Endothelial cell of umbilical vein (primary cell): Measurements from ENCODE around the gene MOB1A. TPM values are rescaled to one million over a fixed set of nuclear protein-coding genes. Genes with fewer than 3 reads are reported as not detected.

Experiments
- BruUV-seq: library from RNA; stranded (reverse); fragments of 400-500 nt; replicated peaks from 2 replicates; lab custom pipeline; 2021; lab: Mats Ljungman, UMichigan
- CTCF ChIA-PET: fragments of 300-600, 350-600 bp; sonication (Branson Sonifier 250); formaldehyde crosslinking; loops from one replicate; lab custom pipeline; 2021; ENCODE audit warnings: antibody characterized with exemption, inconsistent platforms; lab: Charles Lee
- POLR2A ChIA-PET: fragments of 300-600, 350-600 bp; sonication (Branson Sonifier 250); formaldehyde crosslinking; loops from one replicate; lab custom pipeline; 2021; ENCODE audit warnings: antibody characterized with exemption, inconsistent platforms; lab: Charles Lee
- DNase-seq: peaks from one replicate; pipeline ENCODE4 v3.0.0-alpha.2; 2011; ENCODE audit warnings: low read depth, low spot score
- FAIRE-seq: peaks from 2 replicates; lab custom pipeline; 2011; peaks lifted over from hg19 to GRCh38; lab: Jason Lieb, UNC
- H2AFZ ChIP-seq: 2 replicates; pipeline ENCODE4 v1.6.0; 2012; ENCODE audit warnings: low read depth, low read length, control low read depth, inconsistent platforms
- H3K27ac ChIP-seq: 2 replicates; pipeline ENCODE4 v1.5.1; 2011; ENCODE audit warnings: low read depth, mild to moderate bottlenecking, control low read depth, low read length, moderate library complexity; ENCODE audit not compliant: insufficient read depth
- H3K27me3 ChIP-seq, 2 experiments: 2 replicates each; pipeline versions ENCODE4 v1.6.0 to v1.6.1; 2011; ENCODE audit warnings: low read length in 2 of 2, mixed read lengths in 1 of 2; ENCODE audit not compliant: control insufficient read depth in 2 of 2, insufficient read depth in 2 of 2
- H3K36me3 ChIP-seq, 2 experiments: 2 replicates in 1 of 2; 3 replicates in 1 of 2; pipeline ENCODE4 v1.5.1; 2011; ENCODE audit warnings: low read length in 2 of 2, mild to moderate bottlenecking in 1 of 2, moderate library complexity in 1 of 2; ENCODE audit not compliant: control insufficient read depth in 2 of 2, insufficient read depth in 2 of 2; ENCODE audit errors: extremely low read depth in 1 of 2
- H3K4me1 ChIP-seq: 3 replicates; pipeline ENCODE4 v1.5.1; 2011; ENCODE audit warnings: mild to moderate bottlenecking, low read length; ENCODE audit not compliant: control insufficient read depth, insufficient read depth; ENCODE audit errors: extremely low read depth
- H3K4me2 ChIP-seq: 2 replicates; pipeline ENCODE4 v1.6.1; 2011; ENCODE audit warnings: low read length, control low read depth, mixed read lengths; ENCODE audit not compliant: insufficient read depth
- H3K4me3 ChIP-seq, 3 experiments: fragments of 200-600 bp in 1 of 3; sonication (generic), shearing (Covaris generic) in 1 of 3; replicated peaks in 1 of 3; 2 replicates each; pipeline ENCODE4 v1.5.1; 2011 to 2016; ENCODE audit warnings: control low read depth in 3 of 3, low read length in 3 of 3, mild to moderate bottlenecking in 2 of 3, inconsistent platforms in 1 of 3, low read depth in 1 of 3, moderate library complexity in 1 of 3; ENCODE audit not compliant: insufficient read depth in 1 of 3
- H3K79me2 ChIP-seq: 2 replicates; pipeline ENCODE4 v1.6.0; 2012; ENCODE audit warnings: low read length, inconsistent platforms; ENCODE audit not compliant: control insufficient read depth, insufficient read depth
- H3K9ac ChIP-seq: replicated peaks from 2 replicates; pipeline ENCODE3; 2011; ENCODE audit warnings: low read length, control low read depth; ENCODE audit not compliant: insufficient read depth; ENCODE audit errors: extremely low read depth
- H3K9me1 ChIP-seq: replicated peaks from 3 replicates; pipeline ENCODE4 v1.6.0; 2011; ENCODE audit warnings: mild to moderate bottlenecking, low read length; ENCODE audit not compliant: control insufficient read depth, insufficient read depth; ENCODE audit errors: extremely low read depth
- H3K9me3 ChIP-seq: replicated peaks from 2 replicates; pipeline ENCODE4 v1.5.1; 2012; ENCODE audit warnings: low read length, inconsistent platforms; ENCODE audit not compliant: control insufficient read depth, insufficient read depth
- H4K20me1 ChIP-seq: replicated peaks from 2 replicates; pipeline ENCODE3; 2011; ENCODE audit warnings: mild to moderate bottlenecking, low read length; ENCODE audit not compliant: control insufficient read depth, insufficient read depth; ENCODE audit errors: extremely low read depth
- CTCF ChIP-seq, 2 donors: IDR thresholded peaks; 1 replicate in 1 of 2; 2 replicates in 1 of 2; pipeline ENCODE4 v1.5.1; 2011; ENCODE audit warnings: low read length in 2 of 2, mild to moderate bottlenecking in 2 of 2, moderate library complexity in 2 of 2, control low read depth in 1 of 2, inconsistent platforms in 1 of 2, low read depth in 1 of 2; ENCODE audit not compliant: insufficient read depth in 1 of 2; ENCODE audit errors: extremely low read depth in 1 of 2
- EZH2 ChIP-seq: IDR thresholded peaks from 2 replicates; pipeline ENCODE4 v1.6.1; 2012; ENCODE audit warnings: borderline replicate concordance, low read depth, mild to moderate bottlenecking, moderate library complexity, low read length, inconsistent platforms; ENCODE audit not compliant: severe bottlenecking
- FOS ChIP-seq: IDR thresholded peaks from 2 replicates; pipeline ENCODE4 v1.6.1; 2011; ENCODE audit warnings: mild to moderate bottlenecking, low read length, moderate library complexity, borderline replicate concordance; ENCODE audit not compliant: insufficient read depth
- GATA2 ChIP-seq: IDR thresholded peaks from 2 replicates; pipeline ENCODE4 v1.7.0; 2011; ENCODE audit warnings: low read depth, mild to moderate bottlenecking, moderate library complexity, mixed read lengths, low read length; ENCODE audit not compliant: insufficient read length, insufficient read depth
- JUN ChIP-seq: IDR thresholded peaks from 2 replicates; pipeline ENCODE4 v1.6.1; 2011; ENCODE audit warnings: borderline replicate concordance, low read depth; ENCODE audit not compliant: insufficient read length, insufficient read depth
- MAX ChIP-seq: IDR thresholded peaks from 2 replicates; pipeline ENCODE4 v1.6.1; 2011; ENCODE audit not compliant: insufficient read depth, insufficient read length
- MYC ChIP-seq: IDR thresholded peaks from one replicate; pipeline ENCODE4 v1.6.1; 2011; ENCODE audit warnings: mild to moderate bottlenecking, low read depth, low read length
- POLR2A ChIP-seq: IDR thresholded peaks from 2 replicates; pipeline ENCODE4 v1.6.1; 2012; ENCODE audit warnings: low read depth, mild to moderate bottlenecking, control low read depth, low read length
- POLR2AphosphoS5 ChIP-seq: IDR thresholded peaks from 2 replicates; pipeline ENCODE4 v1.6.1; 2012; ENCODE audit warnings: low read depth, mild to moderate bottlenecking, control low read depth, low read length, moderate library complexity; ENCODE audit not compliant: insufficient read depth
- dilution Hi-C: fragments of 300-500 bp; cut with MboI; formaldehyde crosslinking; loops from one replicate; pipeline ENCODE4 v1.15.0; 2019; ENCODE audit warnings: low sequenced_read_pairs; ENCODE audit not compliant: extremely low pct_ligation_motif_present
- intact Hi-C: fragments of 100-400 bp; cut with micrococcal nuclease; formaldehyde crosslinking; loops from one replicate; pipeline ENCODE4 v1.10.0; 2022
- polyA plus RNA-seq, 4 experiments: library from polyadenylated mRNA; depleted of rRNA in 3 of 4; stranded (reverse) in 3 of 4; unstranded in 1 of 4; fragments of >200 nt; gene quantifications; 2 replicates each; pipeline versions ENCODE4 v1.2.1 to v1.2.3, GENCODE V29; 2011 to 2012; ENCODE audit warnings: missing spikeins in 1 of 4
- total RNA-seq: library from RNA; stranded (reverse); gene quantifications from 2 replicates; pipeline ENCODE4 v1.2.3, GENCODE V29; 2021

MOB1A gene
- total and polyA plus RNA-seq, 2 donors (not counting 3 experiments of a cell fraction or from before 2014, with no cell fraction given) = 25.3 to 112 TPM

- Histone ChIP-seq H3K4me3 (no peak overlapping the region), H3K9me1 (no peaks in the 10 kb centered on the region), H2AFZ (no peak overlapping the region), H3K4me2 (no peak overlapping the region), H3K9ac (no peak overlapping the region), H3K27ac (no peak overlapping the region), H4K20me1 (no peaks in the 10 kb centered on the region), H3K9me3 (no peaks in the 10 kb centered on the region), H3K27me3 (no peaks in the 10 kb centered on the region), H3K79me2 (peaks cover 83% of the 10 kb centered on the region), H3K36me3 (peaks cover 2 to 9% of the 10 kb centered on the region in 2 experiments), H3K4me1 (peaks cover 29% of the 10 kb centered on the region)
- FAIRE-seq = no peak
- POLR2A ChIA-PET = interaction anchor here (0.8 kb wide), 1 partner anchor 50 kb away, joined by 3 read pairs; no protein-coding TSS in a partner anchor
- CTCF ChIA-PET = interaction anchor here (1.3 kb wide), 1 partner anchor 467 kb away, joined by 3 read pairs; the partner anchor contains the start of gene TPRKB
- dilution Hi-C loops = no loop called here
- intact Hi-C loops = no loop called here
- BruUV-seq = no TSS peak
- no peak for TF ChIP-seq MAX
- TF ChIP-seq CTCF (IDR thresholded peaks at IDR 0.05; ENCODE audit: extremely low read depth in 1 of 2, insufficient read depth in 1 of 2, low read depth in 1 of 2, low read length in 2 of 2) = no peak
- no peak for TF ChIP-seq EZH2
- no peak for TF ChIP-seq FOS
- TF ChIP-seq MYC = no peak
- TF ChIP-seq JUN = no peak
- TF ChIP-seq POLR2A = no peak
- no peak for TF ChIP-seq POLR2AphosphoS5
- TF ChIP-seq GATA2 = no peak
- no peak for DNase-seq
Measured at GRCh38 chr2:74204436-74204835, 25.8 kb upstream of the MOB1A start.
